ENCODE results near the gene PRLR.
"Not testable (repeated sequence)": the region's sequence is repeated elsewhere in the genome, so short reads cannot be mapped to it uniquely, and the experiment has no call there.

PRLR gene

GRCh38 chr5:35194635-35195471 lies 35.4 kb downstream of the PRLR start:
- no peak for DNase-seq

- DNase-seq: no peak
Observed at GRCh38 chr5:35192506-35192905, 37.8 kb downstream of the PRLR start.

DNA sequence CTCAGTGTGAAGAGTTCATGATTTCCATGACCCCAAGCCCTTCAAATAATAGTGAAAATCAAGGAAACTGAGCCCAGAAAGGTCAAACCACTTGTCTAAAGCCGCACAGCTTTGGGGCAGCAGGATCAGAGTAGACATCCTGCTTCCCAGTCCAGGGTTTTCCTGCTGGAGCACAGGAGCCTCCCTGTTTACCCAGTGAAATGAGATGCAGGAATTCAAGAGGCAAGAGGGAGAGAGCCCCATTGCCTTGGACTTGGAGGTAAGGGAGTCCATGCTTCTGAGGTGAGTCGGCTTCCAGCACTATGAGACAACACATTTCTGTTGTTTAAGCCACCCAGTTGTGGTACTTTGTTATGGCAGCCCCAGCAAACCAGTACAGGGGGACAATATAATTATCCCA lies 40.5 kb downstream of the PRLR start:
- not testable (repeated sequence) for DNase-seq

- no peak for DNase-seq
Observed at GRCh38 chr5:35188031-35188457, 42.2 kb downstream of the PRLR start.

DNA sequence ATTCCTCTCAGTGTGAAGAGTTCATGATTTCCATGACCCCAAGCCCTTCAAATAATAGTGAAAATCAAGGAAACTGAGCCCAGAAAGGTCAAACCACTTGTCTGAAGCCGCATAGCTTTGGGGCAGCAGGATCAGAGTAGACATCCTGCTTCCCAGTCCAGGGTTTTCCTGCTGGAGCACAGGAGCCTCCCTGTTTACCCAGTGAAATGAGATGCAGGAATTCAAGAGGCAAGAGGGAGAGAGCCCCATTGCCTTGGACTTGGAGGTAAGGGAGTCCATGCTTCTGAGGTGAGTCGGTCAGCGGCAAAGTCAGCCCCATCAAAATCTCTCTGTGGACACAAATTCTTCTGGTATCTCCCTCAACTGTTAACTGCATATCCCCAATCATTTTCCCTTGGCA lies 42.7 kb downstream of the PRLR start:
- DNase-seq: not testable (repeated sequence)

DNA sequence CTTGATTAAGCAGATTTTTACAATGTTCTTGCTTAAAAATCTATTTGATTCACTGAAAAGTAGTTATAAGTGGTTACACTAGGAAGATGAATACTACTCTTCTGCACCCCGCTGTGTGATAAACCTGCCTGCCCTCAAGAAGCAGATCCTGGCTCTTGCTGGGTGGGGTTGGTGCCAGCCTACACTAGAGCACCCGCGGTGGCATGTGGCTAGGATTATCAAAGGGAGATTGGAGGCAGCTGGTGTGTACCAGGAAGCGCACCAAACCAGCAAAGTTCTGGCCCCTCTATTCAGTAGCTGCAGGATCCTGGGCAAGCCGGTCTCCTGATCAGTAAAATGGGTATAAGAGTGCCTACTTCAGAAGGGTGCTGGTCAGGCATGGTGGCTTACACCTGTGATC lies 43.5 kb downstream of the PRLR start:
- DNase-seq: no peak

DNA sequence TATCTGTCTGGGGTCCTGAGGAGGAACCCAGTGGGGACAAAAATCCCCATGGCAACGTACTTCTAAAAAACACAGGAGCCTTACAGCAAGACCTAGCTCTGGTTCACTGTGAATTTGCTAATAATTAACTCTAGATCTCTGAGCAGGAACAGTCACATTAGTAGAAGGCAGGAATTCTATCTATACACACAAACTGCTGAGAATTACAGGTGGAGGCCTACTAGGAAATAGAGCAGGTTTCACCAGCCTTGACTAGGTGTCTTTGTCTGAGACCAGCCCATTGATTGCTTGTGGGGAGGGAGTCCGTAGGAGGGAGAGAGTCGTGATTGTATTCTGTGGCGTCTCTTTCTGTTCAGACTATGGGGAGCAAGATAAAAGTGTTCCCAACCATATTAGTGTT lies 44.8 kb downstream of the PRLR start:
- no peak for DNase-seq

DNA sequence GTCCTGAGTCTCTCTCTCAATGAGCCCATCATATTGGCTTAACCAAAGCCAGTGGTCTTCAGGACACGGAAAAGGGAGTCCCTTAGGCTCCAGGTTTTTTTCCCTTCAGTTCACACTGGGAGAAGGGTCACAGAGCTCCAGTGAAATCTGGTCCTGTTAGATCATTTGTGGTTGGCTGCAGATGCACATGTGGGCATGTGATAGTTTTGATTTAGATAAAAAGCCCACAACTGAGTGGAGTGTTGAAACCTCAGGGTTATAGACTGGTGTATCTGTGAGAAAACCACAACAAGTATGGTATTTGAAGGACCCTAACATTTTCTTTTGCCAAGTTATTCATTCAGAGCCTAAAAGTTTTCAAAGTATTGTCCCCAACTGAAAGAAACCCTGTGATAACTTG lies 46.7 kb downstream of the PRLR start:
- no peak for DNase-seq

DNA sequence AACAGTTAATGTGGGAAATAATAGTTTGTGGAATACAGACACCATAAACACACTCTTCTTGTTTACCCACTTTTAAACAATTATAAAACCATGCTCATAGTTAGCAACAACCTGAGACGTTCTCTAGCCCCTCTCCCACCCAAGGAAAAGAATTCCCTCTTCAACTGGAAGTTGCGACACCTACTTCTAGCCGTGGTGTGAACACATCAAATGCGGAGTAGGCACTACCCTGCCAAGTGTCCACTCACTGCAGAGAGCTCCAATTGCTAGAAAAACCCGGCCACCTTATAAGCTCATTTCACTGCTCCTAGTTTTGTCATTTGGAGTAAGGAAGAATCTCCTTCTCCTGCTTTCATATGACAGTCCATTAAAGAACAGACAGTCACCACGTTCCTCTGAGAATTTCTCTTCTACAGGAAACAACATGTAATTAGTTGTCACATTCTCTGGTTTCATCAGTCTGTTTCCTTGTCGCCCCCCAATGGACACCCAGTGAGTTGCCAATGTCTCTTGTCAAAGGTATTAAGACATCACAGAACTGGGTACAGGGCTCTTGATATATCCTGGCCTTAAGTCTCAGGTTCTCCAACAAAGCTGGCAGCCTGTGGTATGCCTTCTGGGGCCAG lies 47.3 kb downstream of the PRLR start:
- no peak for DNase-seq

DNA sequence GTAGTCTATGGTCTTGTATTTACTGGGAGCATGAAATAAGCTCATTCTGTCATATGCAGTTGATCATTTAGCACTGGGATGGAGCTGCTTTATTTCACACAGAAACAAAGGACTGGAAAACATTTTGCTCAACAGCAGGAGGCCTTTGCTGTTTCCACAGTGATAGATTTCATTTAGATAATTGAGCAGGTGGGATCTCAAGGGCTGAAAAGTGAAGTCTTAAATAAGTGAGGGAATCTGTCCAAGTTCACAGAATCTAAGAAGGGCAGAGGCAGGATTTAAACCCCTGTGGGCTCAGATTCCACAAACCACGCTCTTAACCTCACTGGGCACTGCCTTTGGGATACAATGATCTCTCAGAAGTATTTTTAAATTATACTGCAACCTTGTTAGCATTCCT lies 47.8 kb downstream of the PRLR start:
- no peak for DNase-seq

DNA sequence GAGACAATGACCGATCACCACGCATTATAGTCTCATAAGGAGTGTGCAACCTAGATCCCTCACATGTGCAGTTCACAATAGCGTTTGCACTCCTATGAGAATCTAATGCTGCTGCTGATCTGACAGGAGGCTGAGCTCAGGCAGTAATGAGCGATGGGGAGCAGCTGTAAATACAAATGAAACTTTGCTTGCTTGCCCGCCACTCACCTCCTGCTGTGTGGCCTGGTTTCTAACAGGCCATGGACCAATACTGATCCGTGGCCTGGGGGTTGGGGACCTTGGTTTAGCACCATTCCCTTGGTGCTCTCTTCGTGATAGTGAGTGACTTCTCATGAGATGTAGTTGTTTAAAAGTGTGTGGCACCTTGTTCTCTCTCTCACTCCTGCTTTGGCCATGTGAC lies 50.2 kb downstream of the PRLR start:
- DNase-seq: no peak

DNA sequence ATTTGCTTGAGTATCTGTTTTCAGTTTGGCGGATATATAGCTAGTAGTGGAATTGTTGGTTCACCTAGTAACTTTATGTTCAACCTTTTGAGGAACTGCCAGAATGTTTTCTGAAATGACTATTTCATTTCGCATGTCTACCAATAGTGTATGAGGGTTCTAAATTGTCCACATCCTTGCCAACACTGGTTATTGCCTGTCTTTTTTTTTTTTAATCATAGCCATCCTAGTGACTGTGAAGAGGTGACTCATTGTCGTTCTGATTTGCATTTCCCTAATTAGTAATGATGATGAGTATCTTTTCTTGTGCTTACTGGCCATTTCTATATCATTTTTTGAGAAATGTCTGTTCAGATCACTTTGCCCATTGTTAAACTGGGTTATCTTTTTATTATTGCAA lies 52.5 kb downstream of the PRLR start:
- DNase-seq: no peak

GRCh38 chr5:35172533-35172932 lies 57.8 kb downstream of the PRLR start:
- DNase-seq: no peak

DNA sequence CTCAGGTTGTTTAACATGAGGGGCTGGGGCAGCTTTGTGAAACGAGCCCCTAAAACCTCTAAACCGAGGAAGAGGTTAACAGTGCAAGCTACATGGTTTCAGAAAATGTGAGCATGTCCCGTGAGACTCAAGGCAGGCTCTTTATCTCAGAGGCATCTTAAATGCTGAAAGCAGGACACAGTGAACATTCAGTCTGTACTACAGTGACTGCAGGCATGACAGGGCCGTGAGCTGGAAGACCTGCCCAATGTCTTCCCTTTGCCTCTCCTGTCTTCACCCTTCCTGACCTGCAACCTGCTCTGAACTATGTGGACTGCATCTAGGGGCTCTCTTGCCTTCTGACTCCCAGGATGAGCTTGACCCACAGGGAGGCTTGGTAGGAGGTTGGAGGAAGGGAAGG lies 58.3 kb downstream of the PRLR start:
- DNase-seq: no peak

- DNase-seq: no peak
Observed at GRCh38 chr5:35171078-35171477, 59.2 kb downstream of the PRLR start.

DNA sequence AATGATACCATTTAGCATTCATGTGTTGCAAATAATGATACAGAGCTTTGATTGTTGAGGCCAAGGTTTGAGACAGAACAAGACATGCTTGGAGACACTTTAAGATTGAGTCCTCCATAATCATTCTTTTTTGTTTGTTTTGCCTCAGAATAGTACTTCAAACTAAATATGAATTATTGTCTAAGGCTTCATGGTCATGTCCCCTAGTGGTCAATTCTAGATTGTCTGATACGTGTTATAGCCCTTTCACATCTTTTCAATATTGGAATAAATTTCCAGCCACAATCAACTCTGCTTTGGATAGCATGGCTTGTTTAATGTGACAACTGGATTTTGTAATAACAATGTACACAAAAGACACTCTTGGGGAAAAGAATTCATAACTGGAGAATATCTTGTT lies 64.2 kb downstream of the PRLR start:
- DNase-seq: no peak

DNA sequence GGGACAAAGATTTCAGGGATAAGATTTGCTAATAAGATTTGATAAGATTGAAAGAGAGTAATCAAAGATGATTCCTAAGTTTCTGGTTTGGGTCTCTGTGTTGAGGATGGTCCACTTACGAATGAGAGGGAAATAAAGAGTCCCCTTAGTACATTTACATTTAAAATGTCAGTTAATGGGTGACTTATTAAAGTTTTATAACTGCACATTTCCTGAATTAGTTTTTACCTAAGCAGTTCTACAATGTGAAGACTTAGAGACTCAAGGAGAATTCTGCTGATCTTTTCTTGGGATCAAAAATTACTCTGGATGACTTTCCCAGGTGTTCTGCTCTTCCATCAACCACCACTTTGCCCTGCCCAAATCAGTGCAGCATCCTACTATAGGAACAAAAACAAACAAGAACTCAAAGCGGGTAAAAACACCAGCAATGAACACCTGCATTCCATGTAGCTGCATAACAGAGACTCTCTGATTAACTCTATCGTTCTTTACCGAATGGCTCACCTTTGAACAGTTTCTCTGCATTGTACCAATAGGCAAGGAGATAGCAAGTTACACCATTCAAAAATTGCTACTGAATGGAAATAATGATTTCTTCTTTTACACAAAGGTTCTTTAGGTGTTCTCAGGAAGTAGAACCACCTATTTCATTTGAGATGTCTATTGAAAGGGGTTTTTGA lies 65.3 kb downstream of the PRLR start:
- DNase-seq: no peak

GRCh38 chr5:35163710-35164033 lies 66.6 kb downstream of the PRLR start:
- no peak for DNase-seq

DNA sequence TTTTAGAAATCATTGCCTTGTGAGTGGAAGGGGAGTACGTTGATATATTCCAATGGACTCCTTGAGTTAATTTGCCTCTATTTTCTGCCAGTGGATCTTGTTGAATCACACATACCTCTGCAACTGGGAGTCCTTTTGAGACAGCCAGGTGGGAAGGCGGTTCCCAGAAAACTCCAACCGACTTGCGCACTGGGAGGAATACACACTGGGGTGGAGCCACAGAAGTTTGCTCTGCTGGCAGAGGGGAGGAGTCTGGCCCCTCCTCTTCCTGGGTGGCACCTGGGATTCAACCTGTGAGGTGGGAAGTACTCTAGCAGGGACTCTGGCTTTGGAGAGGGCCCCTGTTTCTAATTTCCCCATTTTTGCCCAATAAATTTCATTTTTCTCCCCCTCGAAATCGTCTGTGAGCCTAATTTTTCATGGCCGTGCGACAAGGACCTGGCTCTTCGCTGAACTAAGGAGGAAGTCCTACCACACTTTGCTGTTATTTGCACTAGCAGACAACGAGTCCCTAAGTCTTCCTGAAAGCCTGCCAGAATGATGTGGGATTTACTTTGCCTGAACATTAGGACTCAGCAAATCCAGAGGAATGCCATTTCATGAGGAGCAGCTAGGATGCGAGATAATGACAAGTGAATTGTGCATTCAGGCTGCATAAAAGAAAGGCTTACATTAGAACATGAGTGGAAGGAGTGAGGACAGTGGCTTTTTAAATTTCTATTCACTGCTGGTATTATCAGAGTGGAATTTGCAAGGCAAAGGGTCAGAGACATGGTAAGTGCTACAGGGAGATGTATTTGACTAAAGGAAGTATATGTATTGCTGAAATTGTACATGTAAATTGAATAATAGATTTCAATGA lies 67.2 kb downstream of the PRLR start:
- DNase-seq: no peak

DNA sequence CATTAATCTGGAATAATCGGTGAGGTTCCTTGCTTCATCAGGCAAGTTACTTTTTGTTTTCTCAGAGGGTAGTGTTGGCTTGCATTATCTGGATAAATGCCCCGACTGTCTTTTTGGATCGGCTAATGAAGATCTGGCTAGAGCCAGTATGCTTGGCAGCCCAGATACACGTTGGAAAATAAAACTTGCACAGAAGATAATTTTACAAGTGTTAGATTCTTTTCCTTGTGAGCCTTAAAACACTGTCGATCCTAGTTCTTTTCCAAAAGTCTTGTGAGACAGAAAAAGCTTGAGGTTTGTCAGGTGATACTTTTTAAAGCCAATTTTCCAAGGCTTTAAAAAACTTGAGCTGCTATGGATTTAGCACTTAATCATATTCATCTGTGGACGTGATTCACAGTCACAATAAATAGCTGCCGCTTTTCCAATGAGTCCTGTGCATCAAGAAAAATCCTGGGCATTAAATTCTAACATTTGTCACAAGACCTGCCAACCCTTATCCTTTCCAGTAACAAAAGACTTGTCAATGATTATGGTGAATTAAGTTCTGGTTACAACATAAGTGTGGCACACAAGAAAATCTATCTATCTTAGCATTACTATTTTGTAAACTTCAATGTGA lies 68.5 kb downstream of the PRLR start:
- no peak for DNase-seq

GRCh38 chr5:35160486-35161116 lies 69.7 kb downstream of the PRLR start:
- no peak for DNase-seq

DNA sequence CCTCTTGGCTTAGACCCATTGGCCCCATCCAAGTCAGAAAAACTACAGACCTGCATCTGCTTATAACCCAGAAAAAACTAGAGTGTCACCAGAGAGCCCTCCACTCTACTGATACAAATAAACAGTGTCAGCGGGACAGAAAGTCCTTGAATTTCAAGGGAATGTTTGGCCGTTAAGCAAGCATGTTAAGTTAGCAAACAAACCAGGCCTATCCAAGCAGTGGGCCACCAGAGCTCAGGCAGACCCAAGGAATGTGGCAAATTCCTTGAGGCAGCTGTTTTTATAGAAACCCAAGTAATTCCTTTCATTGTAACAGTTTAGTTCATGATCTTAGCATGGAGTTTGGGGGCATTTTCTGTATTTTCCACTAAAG lies 70.9 kb downstream of the PRLR start:
- no peak for DNase-seq
